Subcutaneous adipose tissue (tissue), 4 donors: ENCODE results near the gene IGFBP4. TPM values are rescaled to one million over a fixed set of nuclear protein-coding genes. Genes with fewer than 3 reads are reported as not detected.

Experiments used
- CTCF ChIP-seq: fragments of 450-650 bp; IDR thresholded peaks from one replicate; pipeline ENCODE4 v1.5.1; 2016; ENCODE audit warnings: low read depth, mild to moderate bottlenecking, control low read depth, antibody characterized with exemption, moderate library complexity
- total RNA-seq, 4 donors: library from RNA; depleted of rRNA; stranded (reverse); fragments of >200 nt; gene quantifications; one replicate each; pipeline ENCODE4 v1.1.0, GENCODE V29; 2016

Gene IGFBP4
- total RNA-seq, 4 donors from 2014 or later = 147 to 268 (median 232) TPM

GRCh38 chr17:40422990-40423633, 20.1 kb upstream of the IGFBP4 start:
- TF ChIP-seq CTCF = no peak

- no peak for TF ChIP-seq CTCF
Observed at GRCh38 chr17:40425741-40426140, 17.5 kb upstream of the IGFBP4 start.

- no peak for TF ChIP-seq CTCF
Observed at GRCh38 chr17:40427002-40427491, 16.2 kb upstream of the IGFBP4 start.

- no peak for TF ChIP-seq CTCF
Observed at GRCh38 chr17:40430272-40431230, 12.7 kb upstream of the IGFBP4 start.

GRCh38 chr17:40431231-40431602, 12.0 kb upstream of the IGFBP4 start:
- no peak for TF ChIP-seq CTCF

GRCh38 chr17:40432864-40433528, 10.3 kb upstream of the IGFBP4 start:
- no peak for TF ChIP-seq CTCF
